ENCODE data around the gene CTBP2. TPM values are rescaled to one million over a fixed set of nuclear protein-coding genes. Genes with fewer than 3 reads are reported as not detected.

The CTBP2 gene
- total RNA-seq, 1 donor from 2014 or later = 32.9 TPM

DNA sequence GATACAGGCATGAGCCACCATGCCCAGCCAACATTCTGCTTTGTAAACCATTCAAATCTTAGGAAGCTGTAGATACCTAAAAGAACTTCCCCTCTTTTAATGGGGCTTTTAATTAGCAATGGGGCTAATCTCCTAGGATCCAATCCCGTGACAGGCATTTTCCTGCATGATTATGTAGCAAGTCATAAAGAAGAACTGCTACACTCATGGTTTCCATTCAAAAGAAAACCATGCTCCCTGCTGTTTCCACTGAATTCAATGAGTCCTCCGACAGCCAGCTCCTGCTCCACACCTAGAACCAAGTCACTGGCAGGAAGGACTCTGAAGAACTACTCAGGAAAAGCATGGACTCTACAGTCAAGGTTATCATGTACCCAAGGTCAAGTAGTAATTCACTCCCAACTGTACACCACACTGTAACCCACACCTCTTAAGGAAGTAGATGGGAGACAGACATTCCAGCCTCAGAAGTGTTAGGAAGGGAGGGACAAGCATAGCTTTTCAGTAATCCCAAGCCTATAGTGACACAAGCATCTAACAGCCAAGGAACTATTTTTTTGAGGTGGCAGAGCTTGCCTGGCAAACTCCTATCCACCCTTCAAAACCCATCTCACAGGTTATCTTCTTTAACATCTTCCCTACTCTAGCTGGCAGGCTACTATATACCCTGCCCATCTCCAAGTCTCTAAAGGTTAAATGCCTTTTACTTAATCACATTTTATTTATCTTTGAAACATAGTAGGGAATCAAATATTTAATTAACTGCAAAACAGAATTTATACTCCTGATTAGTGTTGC, 47.5 kb downstream of the CTBP2 start:
- no peak overlapping the region for H3K4me3 ChIP-seq (ENCODE audit: low read length in 3 of 3)
- no peaks in the 10 kb centered on the region for H3K27me3 ChIP-seq (ENCODE audit: control insufficient read depth in 3 of 3, insufficient read depth in 3 of 3, low read length in 3 of 3)
- H3K9me3 ChIP-seq (ENCODE audit: control insufficient read depth in 3 of 3, low read length in 3 of 3) = no peaks in the 10 kb centered on the region
- H3K27ac ChIP-seq (ENCODE audit: low read depth, low read length) = no peak overlapping the region
- peaks cover 10 to 23% (median 18%) of the 10 kb centered on the region in 3 donors for H3K36me3 ChIP-seq (ENCODE audit: control insufficient read depth in 3 of 3, insufficient read depth in 3 of 3, low read length in 3 of 3)
- peaks cover 28 to 51% (median 41%) of the 10 kb centered on the region in 3 donors for H3K4me1 ChIP-seq (ENCODE audit: control insufficient read depth in 3 of 3, insufficient read depth in 3 of 3, low read length in 3 of 3)
- no peak overlapping the region for H3K9ac ChIP-seq (ENCODE audit: low read depth in 1 of 3, low read length in 3 of 3)

DNA sequence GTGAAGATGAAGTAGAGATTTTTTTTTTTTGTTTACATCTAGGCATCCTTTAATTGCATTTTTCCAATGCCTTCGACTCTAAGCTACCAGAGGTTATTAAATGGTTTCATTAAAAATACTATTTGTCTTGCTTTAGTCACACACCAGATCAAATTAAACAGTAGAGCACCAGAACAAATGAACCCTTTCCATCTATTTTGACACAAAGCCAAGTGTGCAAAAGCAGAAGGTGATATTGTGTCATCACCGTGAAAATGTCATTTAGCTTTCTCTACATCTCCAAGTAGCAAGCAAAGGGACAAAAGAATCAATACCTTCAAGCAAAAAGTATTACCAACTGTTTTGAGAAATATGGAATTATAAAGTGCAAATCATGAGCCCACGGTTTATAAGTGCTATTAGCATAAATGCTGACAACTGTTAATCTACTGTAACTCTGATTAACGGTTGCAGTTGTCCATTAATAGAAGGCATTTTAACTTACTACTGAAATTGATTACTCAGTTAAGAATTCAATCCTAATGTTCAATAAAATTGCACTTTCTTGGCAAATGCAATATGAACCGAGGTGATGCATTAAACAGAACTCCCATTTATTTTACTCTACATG, 49.1 kb downstream of the CTBP2 start:
- H3K36me3 ChIP-seq (ENCODE audit: control insufficient read depth in 3 of 3, insufficient read depth in 3 of 3, low read length in 3 of 3) = peaks cover 18 to 31% (median 24%) of the 10 kb centered on the region in 3 donors
- H3K4me1 ChIP-seq (ENCODE audit: control insufficient read depth in 3 of 3, insufficient read depth in 3 of 3, low read length in 3 of 3) = peaks cover 11 to 49% (median 29%) of the 10 kb centered on the region in 3 donors
- no peak overlapping the region for H3K9ac ChIP-seq (ENCODE audit: low read depth in 1 of 3, low read length in 3 of 3)
- no peak overlapping the region for H3K4me3 ChIP-seq (ENCODE audit: low read length in 3 of 3)
- no peaks in the 10 kb centered on the region for H3K27me3 ChIP-seq (ENCODE audit: control insufficient read depth in 3 of 3, insufficient read depth in 3 of 3, low read length in 3 of 3)
- H3K27ac ChIP-seq (ENCODE audit: low read depth, low read length) = no peak overlapping the region
- H3K9me3 ChIP-seq (ENCODE audit: control insufficient read depth in 3 of 3, low read length in 3 of 3) = no peaks in the 10 kb centered on the region

DNA sequence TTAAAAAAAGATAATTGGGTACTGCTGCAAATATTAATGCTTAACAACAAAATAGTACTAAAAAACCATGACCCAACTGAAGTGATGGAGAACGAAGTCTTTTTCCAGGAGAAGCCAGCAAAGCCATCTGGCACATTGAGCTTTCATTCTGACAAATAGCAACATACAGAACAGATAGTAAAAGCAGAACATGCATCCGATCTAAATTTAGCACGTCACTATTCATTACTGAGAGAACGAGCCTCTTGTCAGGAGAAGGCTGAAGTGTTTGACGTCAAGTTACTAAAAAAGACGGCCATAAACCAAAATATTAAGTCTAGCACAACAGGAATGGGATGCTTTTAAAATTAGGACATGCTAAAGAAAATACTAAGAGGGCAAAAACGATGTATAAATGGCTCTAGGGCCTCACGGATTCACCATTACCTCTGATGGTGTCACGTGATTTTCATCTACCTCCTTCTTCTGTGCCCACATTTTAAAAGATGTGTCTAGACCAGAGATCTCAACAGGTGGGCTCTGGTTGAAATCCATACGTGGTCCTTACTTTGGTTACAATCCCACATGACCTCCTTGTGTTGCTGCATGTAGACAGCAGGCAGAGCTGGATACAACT, 52.3 kb downstream of the CTBP2 start:
- peaks cover 22 to 32% (median 22%) of the 10 kb centered on the region in 3 donors for H3K36me3 ChIP-seq (ENCODE audit: control insufficient read depth in 3 of 3, insufficient read depth in 3 of 3, low read length in 3 of 3)
- H3K4me1 ChIP-seq (ENCODE audit: control insufficient read depth in 3 of 3, insufficient read depth in 3 of 3, low read length in 3 of 3) = peaks cover 9 to 50% (median 23%) of the 10 kb centered on the region in 3 donors
- no peak overlapping the region for H3K4me3 ChIP-seq (ENCODE audit: low read length in 3 of 3)

DNA sequence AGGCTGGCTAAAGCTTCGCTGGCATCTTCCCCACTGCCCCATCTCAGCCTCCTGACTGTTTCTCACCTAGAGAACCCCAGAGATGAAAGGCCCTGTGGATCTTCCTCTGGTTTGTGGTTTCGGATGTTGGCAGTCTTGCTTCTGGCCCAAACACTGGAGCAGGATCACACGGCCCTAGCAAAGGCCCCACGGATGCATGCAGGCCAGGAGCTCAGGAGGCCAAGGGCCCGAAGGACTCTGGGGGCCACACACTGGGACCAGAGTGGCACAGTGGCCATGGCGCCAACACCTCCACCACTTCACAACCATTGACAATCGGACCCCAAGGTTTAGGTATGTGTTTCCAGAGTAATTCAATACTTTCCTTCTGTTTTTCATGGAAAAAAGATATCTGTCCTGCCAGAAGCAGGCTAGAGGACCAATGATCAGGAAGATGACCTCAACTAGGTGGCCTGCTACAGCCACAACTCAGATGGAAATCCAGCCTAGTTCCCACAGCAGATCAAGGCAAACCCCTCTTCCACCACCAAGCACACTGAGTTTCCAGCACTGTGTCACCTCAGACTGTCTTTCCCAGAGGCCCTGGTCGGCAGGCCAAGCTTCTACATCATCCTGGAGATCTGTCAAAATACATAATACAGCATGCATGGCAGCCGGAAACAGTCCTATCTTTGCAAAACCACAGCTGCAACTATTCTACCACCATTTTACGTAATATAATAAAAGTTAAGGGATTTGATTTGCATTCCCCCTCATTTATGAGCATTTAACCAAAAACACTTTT, 53.0 kb downstream of the CTBP2 start:
- Histone ChIP-seq H3K36me3 (ENCODE audit: control insufficient read depth in 3 of 3, insufficient read depth in 3 of 3, low read length in 3 of 3) (peaks cover 22 to 34% (median 22%) of the 10 kb centered on the region in 3 donors), H3K27ac (ENCODE audit: low read depth, low read length) (no peak overlapping the region), H3K9ac (ENCODE audit: low read depth in 1 of 3, low read length in 3 of 3) (no peak overlapping the region), H3K27me3 (ENCODE audit: control insufficient read depth in 3 of 3, insufficient read depth in 3 of 3, low read length in 3 of 3) (no peaks in the 10 kb centered on the region), H3K4me3 (ENCODE audit: low read length in 3 of 3) (no peak overlapping the region), H3K9me3 (ENCODE audit: control insufficient read depth in 3 of 3, low read length in 3 of 3) (no peaks in the 10 kb centered on the region), H3K4me1 (ENCODE audit: control insufficient read depth in 3 of 3, insufficient read depth in 3 of 3, low read length in 3 of 3) (peaks cover 11 to 57% (median 31%) of the 10 kb centered on the region in 3 donors)

More for the DNA sequence above, 52.3 kb downstream of the CTBP2 start:
- H3K27ac ChIP-seq (ENCODE audit: low read depth, low read length) = no peak overlapping the region
- no peaks in the 10 kb centered on the region for H3K9me3 ChIP-seq (ENCODE audit: control insufficient read depth in 3 of 3, low read length in 3 of 3)
- H3K27me3 ChIP-seq (ENCODE audit: control insufficient read depth in 3 of 3, insufficient read depth in 3 of 3, low read length in 3 of 3) = no peaks in the 10 kb centered on the region
- no peak overlapping the region for H3K9ac ChIP-seq (ENCODE audit: low read depth in 1 of 3, low read length in 3 of 3)

DNA sequence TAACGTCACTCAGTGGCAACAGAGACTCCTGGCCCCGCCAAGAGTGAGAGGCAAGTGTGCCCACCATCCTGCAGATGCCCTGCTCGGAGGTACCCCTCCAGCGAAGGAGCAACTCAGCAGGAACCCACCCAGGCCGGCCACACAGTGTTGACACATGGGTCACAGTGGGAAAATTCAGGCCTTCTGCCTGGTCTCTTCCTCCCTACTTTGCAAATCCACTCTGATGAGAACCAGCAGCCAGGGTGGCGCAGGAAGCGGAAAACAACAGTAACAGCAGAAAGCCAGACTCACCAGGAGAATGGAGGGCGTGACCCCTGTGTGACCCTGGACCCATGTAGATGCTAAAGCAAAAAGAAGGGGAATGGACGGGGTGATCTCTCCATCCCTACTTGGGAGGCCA, 53.8 kb downstream of the CTBP2 start:
- Histone ChIP-seq H3K4me3 (ENCODE audit: low read length in 3 of 3) (no peak overlapping the region), H3K9ac (ENCODE audit: low read depth in 1 of 3, low read length in 3 of 3) (no peak overlapping the region), H3K9me3 (ENCODE audit: control insufficient read depth in 3 of 3, low read length in 3 of 3) (no peaks in the 10 kb centered on the region), H3K27ac (ENCODE audit: low read depth, low read length) (no peak overlapping the region), H3K4me1 (ENCODE audit: control insufficient read depth in 3 of 3, insufficient read depth in 3 of 3, low read length in 3 of 3) (peaks cover 15 to 62% (median 33%) of the 10 kb centered on the region in 3 donors), H3K27me3 (ENCODE audit: control insufficient read depth in 3 of 3, insufficient read depth in 3 of 3, low read length in 3 of 3) (no peaks in the 10 kb centered on the region), H3K36me3 (ENCODE audit: control insufficient read depth in 3 of 3, insufficient read depth in 3 of 3, low read length in 3 of 3) (peaks cover 23 to 36% (median 24%) of the 10 kb centered on the region in 3 donors)

DNA sequence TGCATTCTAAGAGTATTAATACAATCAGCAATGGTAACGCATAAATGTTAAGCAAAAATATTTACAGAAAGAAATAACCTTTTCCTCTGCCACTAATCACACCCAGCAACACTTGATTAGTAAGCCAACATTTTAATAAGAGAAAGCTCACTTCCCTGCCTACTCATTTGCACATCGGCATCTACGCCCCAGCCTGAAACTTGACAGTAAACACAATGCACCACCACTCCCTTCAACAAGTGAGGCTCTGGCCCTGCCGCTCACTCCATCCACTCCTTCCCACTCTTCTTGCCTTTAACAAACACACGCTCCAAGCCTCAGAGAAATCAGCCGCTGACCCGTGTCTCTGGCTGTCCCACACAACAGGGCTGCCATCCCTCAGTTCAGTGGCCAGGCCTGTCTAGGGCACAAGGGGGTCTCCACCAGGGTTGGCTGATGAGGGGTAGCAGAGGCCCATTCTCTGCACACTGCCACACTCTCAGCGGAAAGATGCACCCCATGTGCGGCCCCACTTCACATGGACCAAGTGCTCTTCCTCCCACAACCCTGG, 54.6 kb downstream of the CTBP2 start:
- Histone ChIP-seq H3K4me1 (ENCODE audit: control insufficient read depth in 3 of 3, insufficient read depth in 3 of 3, low read length in 3 of 3) (peaks cover 15 to 62% (median 33%) of the 10 kb centered on the region in 3 donors), H3K9me3 (ENCODE audit: control insufficient read depth in 3 of 3, low read length in 3 of 3) (no peaks in the 10 kb centered on the region), H3K27ac (ENCODE audit: low read depth, low read length) (no peak overlapping the region), H3K36me3 (ENCODE audit: control insufficient read depth in 3 of 3, insufficient read depth in 3 of 3, low read length in 3 of 3) (peaks cover 26 to 36% (median 27%) of the 10 kb centered on the region in 3 donors), H3K4me3 (ENCODE audit: low read length in 3 of 3) (no peak overlapping the region), H3K9ac (ENCODE audit: low read depth in 1 of 3, low read length in 3 of 3) (no peak overlapping the region), H3K27me3 (ENCODE audit: control insufficient read depth in 3 of 3, insufficient read depth in 3 of 3, low read length in 3 of 3) (no peaks in the 10 kb centered on the region)

DNA sequence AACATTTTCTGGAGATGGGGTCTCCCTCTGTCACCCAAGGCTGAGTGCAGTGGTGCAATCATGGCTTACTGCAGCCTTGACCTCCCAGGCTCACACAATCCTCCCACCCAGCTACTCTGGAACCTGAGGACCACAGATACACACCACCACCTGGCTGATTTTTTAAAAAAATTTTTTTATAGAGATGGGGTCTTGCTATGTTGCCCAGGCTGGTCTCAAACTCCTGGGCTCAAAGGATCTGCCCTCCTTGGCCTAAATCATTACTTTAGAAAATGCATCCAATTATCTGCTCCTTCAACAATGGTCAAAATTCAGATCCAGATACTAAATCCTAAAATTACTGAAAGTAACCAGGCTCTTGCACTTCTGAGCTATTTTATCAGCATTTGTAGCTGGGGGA, 55.2 kb downstream of the CTBP2 start:
- H3K27me3 ChIP-seq (ENCODE audit: control insufficient read depth in 3 of 3, insufficient read depth in 3 of 3, low read length in 3 of 3) = no peaks in the 10 kb centered on the region
- H3K4me3 ChIP-seq (ENCODE audit: low read length in 3 of 3) = no peak overlapping the region
- no peak overlapping the region for H3K27ac ChIP-seq (ENCODE audit: low read depth, low read length)
- H3K9ac ChIP-seq (ENCODE audit: low read depth in 1 of 3, low read length in 3 of 3) = no peak overlapping the region
- H3K4me1 ChIP-seq (ENCODE audit: control insufficient read depth in 3 of 3, insufficient read depth in 3 of 3, low read length in 3 of 3) = peaks cover 15 to 62% (median 33%) of the 10 kb centered on the region in 3 donors
- peaks cover 24 to 34% (median 26%) of the 10 kb centered on the region in 3 donors for H3K36me3 ChIP-seq (ENCODE audit: control insufficient read depth in 3 of 3, insufficient read depth in 3 of 3, low read length in 3 of 3)
- H3K9me3 ChIP-seq (ENCODE audit: control insufficient read depth in 3 of 3, low read length in 3 of 3) = no peaks in the 10 kb centered on the region

DNA sequence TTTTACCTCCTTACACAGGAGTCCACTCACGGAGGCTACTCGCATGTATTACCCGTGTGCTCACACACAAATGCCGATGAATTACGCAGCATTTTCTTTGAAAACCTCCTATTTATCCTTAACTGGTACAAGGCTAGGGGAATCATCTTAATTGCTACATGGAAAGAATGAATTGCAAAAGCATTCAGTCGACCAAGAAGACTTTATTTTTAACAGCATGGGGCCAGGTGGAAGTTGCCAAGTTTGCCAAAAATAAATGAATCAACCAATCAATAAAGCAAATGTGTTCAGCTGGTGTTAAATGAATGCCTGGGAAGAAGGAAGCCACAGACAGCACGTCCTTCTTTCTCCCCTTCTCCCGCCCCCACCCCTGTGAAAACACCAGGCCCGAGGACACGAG, 55.8 kb downstream of the CTBP2 start:
- H3K27ac ChIP-seq (ENCODE audit: low read depth, low read length) = no peak overlapping the region
- no peak overlapping the region for H3K4me3 ChIP-seq (ENCODE audit: low read length in 3 of 3)
- peaks cover 21 to 29% (median 24%) of the 10 kb centered on the region in 3 donors for H3K36me3 ChIP-seq (ENCODE audit: control insufficient read depth in 3 of 3, insufficient read depth in 3 of 3, low read length in 3 of 3)
- no peaks in the 10 kb centered on the region for H3K9me3 ChIP-seq (ENCODE audit: control insufficient read depth in 3 of 3, low read length in 3 of 3)
- H3K27me3 ChIP-seq (ENCODE audit: control insufficient read depth in 3 of 3, insufficient read depth in 3 of 3, low read length in 3 of 3) = no peaks in the 10 kb centered on the region
- peaks cover 15 to 62% (median 33%) of the 10 kb centered on the region in 3 donors for H3K4me1 ChIP-seq (ENCODE audit: control insufficient read depth in 3 of 3, insufficient read depth in 3 of 3, low read length in 3 of 3)
- no peak overlapping the region for H3K9ac ChIP-seq (ENCODE audit: low read depth in 1 of 3, low read length in 3 of 3)

DNA sequence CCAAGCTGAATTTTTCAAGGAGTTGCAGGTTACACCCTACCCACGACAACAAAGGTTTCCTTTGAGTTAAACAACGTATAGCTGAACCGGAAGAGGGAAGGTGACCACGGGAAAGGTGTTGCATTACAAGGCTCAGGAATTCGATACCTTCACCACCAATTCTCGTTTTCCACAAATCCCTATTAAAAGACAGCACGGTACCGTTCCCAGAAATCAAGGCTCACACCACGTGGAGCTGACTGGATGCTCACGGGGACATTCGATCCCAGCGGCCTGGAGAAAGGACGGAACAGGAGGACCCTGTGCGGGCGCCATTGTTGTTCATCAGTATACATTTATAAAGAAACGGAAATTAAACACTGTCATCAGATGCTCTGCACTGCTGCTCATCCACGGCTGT, 56.4 kb downstream of the CTBP2 start:
- H3K4me1 ChIP-seq (ENCODE audit: control insufficient read depth in 3 of 3, insufficient read depth in 3 of 3, low read length in 3 of 3) = peaks cover 15 to 66% (median 33%) of the 10 kb centered on the region in 3 donors
- H3K4me3 ChIP-seq (ENCODE audit: low read length in 3 of 3) = no peak overlapping the region
- H3K9ac ChIP-seq (ENCODE audit: low read depth in 1 of 3, low read length in 3 of 3) = no peak overlapping the region
- no peak overlapping the region for H3K27ac ChIP-seq (ENCODE audit: low read depth, low read length)
- no peaks in the 10 kb centered on the region for H3K9me3 ChIP-seq (ENCODE audit: control insufficient read depth in 3 of 3, low read length in 3 of 3)
- H3K36me3 ChIP-seq (ENCODE audit: control insufficient read depth in 3 of 3, insufficient read depth in 3 of 3, low read length in 3 of 3) = peaks cover 20 to 24% (median 23%) of the 10 kb centered on the region in 3 donors
- no peaks in the 10 kb centered on the region for H3K27me3 ChIP-seq (ENCODE audit: control insufficient read depth in 3 of 3, insufficient read depth in 3 of 3, low read length in 3 of 3)

Measured in skeletal muscle tissue (tissue), 4 donors.